GM12801 (cell line): ENCODE results near the gene MRPS26.

Experiments
- TF ChIP-seq, protein P1 (sequence below): IDR thresholded peaks from one replicate; pipeline ENCODE4 v1.5.1; 2011; ENCODE audit warnings: control low read depth; ENCODE audit not compliant: insufficient read length; ENCODE audit errors: extremely low read depth

MRPS26 gene

DNA sequence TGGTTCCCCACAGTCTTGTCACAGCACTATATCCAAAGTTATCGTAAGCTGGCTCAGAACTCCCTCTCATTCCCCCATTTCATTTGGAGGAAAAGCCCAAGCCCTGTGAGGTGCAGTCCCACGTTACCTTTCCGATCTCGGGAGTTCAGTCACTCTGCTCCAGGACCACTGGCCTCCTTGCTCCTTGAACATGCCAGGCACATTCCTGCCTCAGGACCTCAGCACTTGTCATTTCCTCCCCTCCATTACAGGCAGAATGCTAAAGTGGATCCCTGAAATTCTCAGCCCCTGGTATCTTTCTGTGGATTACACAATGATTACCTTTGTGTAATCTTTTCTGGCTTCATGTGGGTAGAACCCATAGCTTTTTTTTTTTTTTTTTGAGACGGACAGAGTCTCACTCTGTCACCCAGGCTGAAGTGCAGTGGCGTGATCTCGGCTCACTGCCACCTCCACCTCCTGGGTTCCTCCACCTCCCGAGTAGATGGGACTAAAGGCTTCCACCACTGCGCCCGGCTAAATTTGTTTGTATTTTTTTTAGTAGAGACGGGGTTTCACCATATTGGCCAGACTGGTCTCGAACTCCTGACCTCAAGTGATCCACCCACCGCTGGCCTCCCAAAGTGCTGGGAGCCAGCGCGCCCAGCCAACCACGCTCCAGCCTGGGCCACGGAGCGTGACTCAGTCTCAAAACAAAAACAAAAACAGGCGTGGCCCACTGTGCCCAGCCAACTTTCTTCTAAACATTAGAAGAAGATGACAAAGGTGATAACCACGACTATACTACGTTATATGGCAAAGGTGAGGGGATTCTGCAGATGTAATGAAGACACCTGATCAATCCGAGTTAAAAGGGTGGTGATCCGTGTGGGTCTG, 21.5 kb downstream of the MRPS26 start:
- TF ChIP-seq, protein P1, sequence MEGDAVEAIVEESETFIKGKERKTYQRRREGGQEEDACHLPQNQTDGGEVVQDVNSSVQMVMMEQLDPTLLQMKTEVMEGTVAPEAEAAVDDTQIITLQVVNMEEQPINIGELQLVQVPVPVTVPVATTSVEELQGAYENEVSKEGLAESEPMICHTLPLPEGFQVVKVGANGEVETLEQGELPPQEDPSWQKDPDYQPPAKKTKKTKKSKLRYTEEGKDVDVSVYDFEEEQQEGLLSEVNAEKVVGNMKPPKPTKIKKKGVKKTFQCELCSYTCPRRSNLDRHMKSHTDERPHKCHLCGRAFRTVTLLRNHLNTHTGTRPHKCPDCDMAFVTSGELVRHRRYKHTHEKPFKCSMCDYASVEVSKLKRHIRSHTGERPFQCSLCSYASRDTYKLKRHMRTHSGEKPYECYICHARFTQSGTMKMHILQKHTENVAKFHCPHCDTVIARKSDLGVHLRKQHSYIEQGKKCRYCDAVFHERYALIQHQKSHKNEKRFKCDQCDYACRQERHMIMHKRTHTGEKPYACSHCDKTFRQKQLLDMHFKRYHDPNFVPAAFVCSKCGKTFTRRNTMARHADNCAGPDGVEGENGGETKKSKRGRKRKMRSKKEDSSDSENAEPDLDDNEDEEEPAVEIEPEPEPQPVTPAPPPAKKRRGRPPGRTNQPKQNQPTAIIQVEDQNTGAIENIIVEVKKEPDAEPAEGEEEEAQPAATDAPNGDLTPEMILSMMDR = no peak

DNA sequence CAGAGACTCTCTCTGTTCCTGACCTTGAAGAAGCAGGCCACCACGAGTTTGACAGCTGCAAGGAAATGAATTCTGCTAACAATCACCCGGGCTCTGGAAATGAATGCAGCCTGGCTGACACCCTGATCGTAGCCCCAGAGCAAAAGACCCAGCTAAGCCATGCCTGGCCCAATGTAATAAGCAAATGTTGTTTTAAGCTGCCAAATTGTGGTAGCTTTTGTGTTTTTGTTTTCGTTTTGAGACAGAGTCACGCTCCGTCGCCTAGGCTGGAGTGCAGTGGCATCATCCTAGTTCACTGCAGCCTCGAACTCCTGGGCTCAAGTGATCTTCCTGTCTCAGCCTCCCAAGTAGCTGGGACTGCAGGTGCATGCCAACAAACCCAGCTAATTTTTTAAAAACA, 22.2 kb downstream of the MRPS26 start:
- TF ChIP-seq, protein P1 = no peak

DNA sequence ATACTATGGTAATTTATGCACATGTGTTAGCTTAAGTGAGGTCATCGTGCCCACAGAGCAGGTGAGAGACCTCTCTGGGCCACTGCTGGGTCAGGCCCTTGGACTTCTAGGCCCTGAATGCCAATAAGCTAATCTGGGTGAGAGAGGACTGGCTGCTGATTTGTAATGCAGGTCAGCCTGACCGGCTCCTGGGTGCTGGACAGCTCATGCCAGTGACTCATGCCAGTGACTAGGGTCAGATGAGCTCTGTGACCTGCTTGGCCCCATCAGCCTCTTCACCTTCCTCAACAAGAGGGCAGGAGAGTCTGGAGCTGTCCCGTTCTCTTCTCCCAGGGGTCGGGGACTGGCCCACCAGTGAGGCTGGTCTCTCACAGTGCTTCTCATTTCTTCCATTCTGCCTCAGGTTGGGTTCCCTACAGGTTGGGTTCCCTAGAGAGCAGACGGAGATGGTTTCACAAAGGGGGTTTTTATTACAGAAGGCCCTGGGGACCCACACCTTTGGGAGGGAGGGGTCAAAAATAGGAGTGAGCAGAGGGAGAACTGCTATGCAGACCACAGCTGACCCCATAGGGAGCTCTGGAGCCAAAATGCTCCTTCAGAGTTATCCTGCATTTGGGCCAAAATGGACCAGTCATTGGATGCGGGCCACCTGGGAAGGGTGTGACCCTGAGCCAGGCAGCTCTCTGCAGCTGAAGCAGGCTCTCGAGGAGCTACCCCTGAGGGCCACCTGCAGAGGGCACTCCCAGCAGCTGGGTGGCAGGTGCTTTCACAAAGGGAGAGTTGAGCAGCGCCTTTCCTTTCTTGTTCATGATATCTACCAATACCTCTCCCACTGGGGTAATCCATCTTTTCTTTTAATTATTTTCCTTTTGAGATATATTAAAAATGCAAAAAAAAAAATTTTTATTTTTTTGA, 23.4 kb downstream of the MRPS26 start:
- TF ChIP-seq, protein P1 = no peak

DNA sequence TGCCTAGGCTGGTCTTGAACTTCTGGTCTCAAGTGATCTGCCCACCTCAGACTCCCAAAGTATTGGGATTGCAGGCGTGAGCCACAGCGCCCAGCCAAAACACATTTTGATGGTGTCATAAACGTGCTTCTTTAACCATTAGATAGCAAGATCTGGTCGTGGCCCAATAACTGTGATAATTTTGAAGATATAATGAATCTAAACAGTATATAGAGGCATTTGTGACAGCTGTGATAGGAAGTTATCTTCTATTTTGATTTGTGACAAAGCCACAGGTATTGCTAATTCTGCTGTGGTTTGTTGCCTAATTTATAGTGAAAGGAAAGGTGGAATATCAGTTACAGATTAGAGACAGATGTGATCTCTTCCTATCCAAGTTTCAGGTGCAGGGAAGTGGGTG, 24.9 kb downstream of the MRPS26 start:
- TF ChIP-seq, protein P1 = no peak

DNA sequence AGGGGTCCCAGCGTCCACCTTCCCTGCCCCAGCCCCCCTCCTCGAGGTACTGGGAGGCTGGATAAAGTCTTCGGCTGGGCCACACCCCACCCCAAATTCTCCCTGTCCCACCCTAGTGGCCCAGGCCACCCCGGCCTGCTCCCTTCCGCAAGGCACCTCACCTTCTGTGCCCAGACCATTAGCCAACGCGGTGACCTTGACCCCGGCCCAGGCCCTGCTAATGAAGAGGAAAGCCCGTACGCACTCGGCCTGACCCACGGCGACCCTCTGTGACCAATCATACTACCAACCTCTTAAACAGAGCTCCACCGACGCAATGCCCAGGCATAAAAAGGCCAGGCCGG, 25.4 kb downstream of the MRPS26 start:
- TF ChIP-seq, protein P1 = no peak

DNA sequence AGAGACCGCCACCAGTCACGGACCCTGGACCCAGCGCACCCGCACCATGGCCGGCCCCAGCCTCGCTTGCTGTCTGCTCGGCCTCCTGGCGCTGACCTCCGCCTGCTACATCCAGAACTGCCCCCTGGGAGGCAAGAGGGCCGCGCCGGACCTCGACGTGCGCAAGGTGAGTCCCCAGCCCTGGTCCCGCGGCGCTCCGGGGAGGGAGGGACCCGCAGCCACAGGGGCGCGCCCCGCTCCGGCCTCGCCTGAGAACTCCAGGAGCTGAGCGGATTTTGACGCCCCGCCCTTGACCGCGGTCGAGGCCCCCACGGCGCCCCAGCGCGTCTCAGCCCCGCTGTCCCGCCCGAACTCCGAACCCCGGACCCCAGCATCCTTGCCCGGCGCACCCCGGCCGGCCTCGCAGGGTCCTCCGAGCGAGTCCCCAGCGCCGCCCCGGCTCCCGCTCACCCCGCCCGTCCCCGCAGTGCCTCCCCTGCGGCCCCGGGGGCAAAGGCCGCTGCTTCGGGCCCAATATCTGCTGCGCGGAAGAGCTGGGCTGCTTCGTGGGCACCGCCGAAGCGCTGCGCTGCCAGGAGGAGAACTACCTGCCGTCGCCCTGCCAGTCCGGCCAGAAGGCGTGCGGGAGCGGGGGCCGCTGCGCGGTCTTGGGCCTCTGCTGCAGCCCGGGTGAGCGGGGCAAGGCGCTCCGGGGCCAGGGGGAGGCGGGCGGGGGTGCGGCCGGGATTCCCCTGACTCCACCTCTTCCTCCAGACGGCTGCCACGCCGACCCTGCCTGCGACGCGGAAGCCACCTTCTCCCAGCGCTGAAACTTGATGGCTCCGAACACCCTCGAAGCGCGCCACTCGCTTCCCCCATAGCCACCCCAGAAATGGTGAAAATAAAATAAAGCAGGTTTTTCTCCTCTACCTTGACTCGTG, 26.0 kb downstream of the MRPS26 start, which contains the start of gene OXT:
OXT (plus strand) TSS at position 11 of the 920 bp plus-strand sequence; CDS start at position 47, 36 bp downstream.
- TF ChIP-seq, protein P1 = no peak
